ENCODE results near the gene FAM114A1.

Gene FAM114A1

GRCh38 chr4:38948551-38948950 is 80.9 kb downstream of the FAM114A1 start:
- CTCF ChIA-PET = interaction anchor here (0.6 to 1.5 kb wide), 4 partner anchors 9 to 1290 kb away, joined by 3 to 5 read pairs (median 3); no protein-coding TSS in a partner anchor
- Histone ChIP-seq H3K27ac (ENCODE audit: insufficient read depth in 1 of 2, low read depth in 1 of 2, low read length in 2 of 2, poor library complexity in 1 of 2, severe bottlenecking in 2 of 2) (no peak overlapping the region), H3K4me1 (ENCODE audit: control extremely low read depth in 1 of 4, control insufficient read depth in 4 of 4, insufficient read depth in 4 of 4, low read length in 3 of 4) (peaks cover 0 to 15% (median 7%) of the 10 kb centered on the region in 4 experiments), H3K4me3 (ENCODE audit: control insufficient read depth in 1 of 7, extremely low read depth in 1 of 7, insufficient read depth in 4 of 7, low read depth in 2 of 7, low read length in 6 of 7) (no peak overlapping the region), H3K9me3 (ENCODE audit: control extremely low read depth in 1 of 5, control insufficient read depth in 4 of 5, insufficient read depth in 2 of 5, low read depth in 1 of 5, low read length in 4 of 5) (no peaks in the 10 kb centered on the region), H3K36me3 (ENCODE audit: control insufficient read depth in 4 of 4, insufficient read depth in 4 of 4, low read length in 3 of 4) (no peaks in the 10 kb centered on the region), H3K27me3 (replicated peaks in 2 of 5; ENCODE audit: control insufficient read depth in 4 of 5, insufficient read depth in 5 of 5, low read length in 4 of 5) (no peaks in the 10 kb centered on the region)
- peak in 2 of 3 donors; percentile 20 to 22 for DNase-seq
- WGBS (ENCODE audit: insufficient coverage) = 100% methylated on average over 2 of the region's 2 CpGs
- POLR2A ChIA-PET = interaction anchor here (0.7 kb wide), 1 partner anchor 28 kb away, joined by 3 read pairs; no protein-coding TSS in a partner anchor

GRCh38 chr4:38949411-38950051 is 81.9 kb downstream of the FAM114A1 start:
- peak in 2 of 3 donors; percentile 55 to 73 for DNase-seq
- Histone ChIP-seq H3K4me3 (ENCODE audit: control insufficient read depth in 1 of 7, extremely low read depth in 1 of 7, insufficient read depth in 4 of 7, low read depth in 2 of 7, low read length in 6 of 7) (no peak overlapping the region), H3K9me3 (ENCODE audit: control extremely low read depth in 1 of 5, control insufficient read depth in 4 of 5, insufficient read depth in 2 of 5, low read depth in 1 of 5, low read length in 4 of 5) (no peaks in the 10 kb centered on the region), H3K27me3 (replicated peaks in 2 of 5; ENCODE audit: control insufficient read depth in 4 of 5, insufficient read depth in 5 of 5, low read length in 4 of 5) (no peaks in the 10 kb centered on the region), H3K36me3 (ENCODE audit: control insufficient read depth in 4 of 4, insufficient read depth in 4 of 4, low read length in 3 of 4) (no peaks in the 10 kb centered on the region), H3K27ac (ENCODE audit: insufficient read depth in 1 of 2, low read depth in 1 of 2, low read length in 2 of 2, poor library complexity in 1 of 2, severe bottlenecking in 2 of 2) (no peak overlapping the region), H3K4me1 (ENCODE audit: control extremely low read depth in 1 of 4, control insufficient read depth in 4 of 4, insufficient read depth in 4 of 4, low read length in 3 of 4) (peaks cover 0 to 15% (median 7%) of the 10 kb centered on the region in 4 experiments)
- WGBS (ENCODE audit: insufficient coverage) = 3% methylated on average over 3 of the region's 5 CpGs
- ChIA-PET POLR2A (no interaction called here), CTCF (interaction anchor here (0.6 to 1.5 kb wide), 6 partner anchors 8 to 291 kb away, joined by 3 to 5 read pairs (median 4); no protein-coding TSS in a partner anchor)

GRCh38 chr4:38950159-38950558 is 82.6 kb downstream of the FAM114A1 start:
- Histone ChIP-seq H3K4me1 (ENCODE audit: control extremely low read depth in 1 of 4, control insufficient read depth in 4 of 4, insufficient read depth in 4 of 4, low read length in 3 of 4) (peaks cover 0 to 15% (median 7%) of the 10 kb centered on the region in 4 experiments), H3K4me3 (ENCODE audit: control insufficient read depth in 1 of 7, extremely low read depth in 1 of 7, insufficient read depth in 4 of 7, low read depth in 2 of 7, low read length in 6 of 7) (no peak overlapping the region), H3K27ac (ENCODE audit: insufficient read depth in 1 of 2, low read depth in 1 of 2, low read length in 2 of 2, poor library complexity in 1 of 2, severe bottlenecking in 2 of 2) (no peak overlapping the region), H3K27me3 (replicated peaks in 2 of 5; ENCODE audit: control insufficient read depth in 4 of 5, insufficient read depth in 5 of 5, low read length in 4 of 5) (no peaks in the 10 kb centered on the region), H3K36me3 (ENCODE audit: control insufficient read depth in 4 of 4, insufficient read depth in 4 of 4, low read length in 3 of 4) (no peaks in the 10 kb centered on the region), H3K9me3 (ENCODE audit: control extremely low read depth in 1 of 5, control insufficient read depth in 4 of 5, insufficient read depth in 2 of 5, low read depth in 1 of 5, low read length in 4 of 5) (no peaks in the 10 kb centered on the region)
- no peak for DNase-seq
- ChIA-PET POLR2A (interaction anchor here (0.6 kb wide), 1 partner anchor 136 kb away, joined by 3 read pairs; no protein-coding TSS in a partner anchor), CTCF (interaction anchor here (1.0 to 1.1 kb wide), 2 partner anchors 9 to 24 kb away, joined by 3 to 4 read pairs; no protein-coding TSS in a partner anchor)
- 100% methylated on average over 2 of the region's 2 CpGs for WGBS (ENCODE audit: insufficient coverage)

- Histone ChIP-seq H3K36me3 (ENCODE audit: control insufficient read depth in 4 of 4, insufficient read depth in 4 of 4, low read length in 3 of 4) (no peaks in the 10 kb centered on the region), H3K27ac (ENCODE audit: insufficient read depth in 1 of 2, low read depth in 1 of 2, low read length in 2 of 2, poor library complexity in 1 of 2, severe bottlenecking in 2 of 2) (no peak overlapping the region), H3K27me3 (replicated peaks in 2 of 5; ENCODE audit: control insufficient read depth in 4 of 5, insufficient read depth in 5 of 5, low read length in 4 of 5) (no peaks in the 10 kb centered on the region), H3K4me1 (ENCODE audit: control extremely low read depth in 1 of 4, control insufficient read depth in 4 of 4, insufficient read depth in 4 of 4, low read length in 3 of 4) (peaks cover 0 to 15% (median 7%) of the 10 kb centered on the region in 4 experiments), H3K9me3 (ENCODE audit: control extremely low read depth in 1 of 5, control insufficient read depth in 4 of 5, insufficient read depth in 2 of 5, low read depth in 1 of 5, low read length in 4 of 5) (no peaks in the 10 kb centered on the region), H3K4me3 (ENCODE audit: control insufficient read depth in 1 of 7, extremely low read depth in 1 of 7, insufficient read depth in 4 of 7, low read depth in 2 of 7, low read length in 6 of 7) (no peak overlapping the region)
- WGBS (ENCODE audit: insufficient coverage) = 100% methylated on average over 3 of the region's 6 CpGs
- ChIA-PET CTCF (interaction anchor here (0.5 to 1.6 kb wide), 3 partner anchors 9 to 156 kb away, joined by 3 to 4 read pairs (median 3); no protein-coding TSS in a partner anchor), POLR2A (interaction anchor here (0.6 kb wide), 2 partner anchors 112 to 135 kb away, joined by 3 read pairs; no protein-coding TSS in a partner anchor)
- DNase-seq = no peak
These were observed 83.1 kb downstream of the FAM114A1 start for GRCh38 chr4:38950734-38951133.

- Histone ChIP-seq H3K4me3 (ENCODE audit: control insufficient read depth in 1 of 7, extremely low read depth in 1 of 7, insufficient read depth in 4 of 7, low read depth in 2 of 7, low read length in 6 of 7) (no peak overlapping the region), H3K27ac (ENCODE audit: insufficient read depth in 1 of 2, low read depth in 1 of 2, low read length in 2 of 2, poor library complexity in 1 of 2, severe bottlenecking in 2 of 2) (no peak overlapping the region), H3K4me1 (ENCODE audit: control extremely low read depth in 1 of 4, control insufficient read depth in 4 of 4, insufficient read depth in 4 of 4, low read length in 3 of 4) (peaks cover 0 to 15% (median 8%) of the 10 kb centered on the region in 4 experiments), H3K9me3 (ENCODE audit: control extremely low read depth in 1 of 5, control insufficient read depth in 4 of 5, insufficient read depth in 2 of 5, low read depth in 1 of 5, low read length in 4 of 5) (no peaks in the 10 kb centered on the region), H3K36me3 (ENCODE audit: control insufficient read depth in 4 of 4, insufficient read depth in 4 of 4, low read length in 3 of 4) (no peaks in the 10 kb centered on the region), H3K27me3 (replicated peaks in 2 of 5; ENCODE audit: control insufficient read depth in 4 of 5, insufficient read depth in 5 of 5, low read length in 4 of 5) (no peaks in the 10 kb centered on the region)
- ChIA-PET CTCF (interaction anchor here (0.5 to 1.6 kb wide), 2 partner anchors 53 to 155 kb away, joined by 3 read pairs; no protein-coding TSS in a partner anchor), POLR2A (no interaction called here)
- WGBS (ENCODE audit: insufficient coverage) = no CpG with 5 or more reads among the region's 2 CpGs
- DNase-seq = no peak
These were observed 84.0 kb downstream of the FAM114A1 start for GRCh38 chr4:38951598-38951997.

GRCh38 chr4:38952017-38952416 is 84.4 kb downstream of the FAM114A1 start:
- Histone ChIP-seq H3K27me3 (replicated peaks in 2 of 5; ENCODE audit: control insufficient read depth in 4 of 5, insufficient read depth in 5 of 5, low read length in 4 of 5) (no peaks in the 10 kb centered on the region), H3K4me1 (ENCODE audit: control extremely low read depth in 1 of 4, control insufficient read depth in 4 of 4, insufficient read depth in 4 of 4, low read length in 3 of 4) (peaks cover 0 to 14% (median 8%) of the 10 kb centered on the region in 4 experiments), H3K27ac (ENCODE audit: insufficient read depth in 1 of 2, low read depth in 1 of 2, low read length in 2 of 2, poor library complexity in 1 of 2, severe bottlenecking in 2 of 2) (no peak overlapping the region), H3K36me3 (ENCODE audit: control insufficient read depth in 4 of 4, insufficient read depth in 4 of 4, low read length in 3 of 4) (no peaks in the 10 kb centered on the region), H3K4me3 (ENCODE audit: control insufficient read depth in 1 of 7, extremely low read depth in 1 of 7, insufficient read depth in 4 of 7, low read depth in 2 of 7, low read length in 6 of 7) (no peak overlapping the region), H3K9me3 (ENCODE audit: control extremely low read depth in 1 of 5, control insufficient read depth in 4 of 5, insufficient read depth in 2 of 5, low read depth in 1 of 5, low read length in 4 of 5) (no peaks in the 10 kb centered on the region)
- ChIA-PET POLR2A (no interaction called here), CTCF (interaction anchor here (1.6 kb wide), 1 partner anchor 53 kb away, joined by 3 read pairs; no protein-coding TSS in a partner anchor)
- WGBS (ENCODE audit: insufficient coverage) = 40% methylated on average over 1 of the region's 1 CpG
- DNase-seq = no peak

GRCh38 chr4:38954727-38955126 is 87.1 kb downstream of the FAM114A1 start:
- Histone ChIP-seq H3K27me3 (replicated peaks in 2 of 5; ENCODE audit: control insufficient read depth in 4 of 5, insufficient read depth in 5 of 5, low read length in 4 of 5) (no peaks in the 10 kb centered on the region), H3K4me1 (ENCODE audit: control extremely low read depth in 1 of 4, control insufficient read depth in 4 of 4, insufficient read depth in 4 of 4, low read length in 3 of 4) (peaks cover 14 to 20% (median 18%) of the 10 kb centered on the region in 4 experiments), H3K27ac (ENCODE audit: insufficient read depth in 1 of 2, low read depth in 1 of 2, low read length in 2 of 2, poor library complexity in 1 of 2, severe bottlenecking in 2 of 2) (no peak overlapping the region), H3K36me3 (ENCODE audit: control insufficient read depth in 4 of 4, insufficient read depth in 4 of 4, low read length in 3 of 4) (no peaks in the 10 kb centered on the region), H3K4me3 (ENCODE audit: control insufficient read depth in 1 of 7, extremely low read depth in 1 of 7, insufficient read depth in 4 of 7, low read depth in 2 of 7, low read length in 6 of 7) (no peak overlapping the region), H3K9me3 (ENCODE audit: control extremely low read depth in 1 of 5, control insufficient read depth in 4 of 5, insufficient read depth in 2 of 5, low read depth in 1 of 5, low read length in 4 of 5) (no peaks in the 10 kb centered on the region)
- DNase-seq = no peak
- ChIA-PET POLR2A (no interaction called here), CTCF (interaction anchor here (0.6 to 1.9 kb wide), 3 partner anchors 12 to 48 kb away, joined by 3 to 5 read pairs (median 3); no protein-coding TSS in a partner anchor)

Measured in common myeloid progenitor, CD34-positive (primary cell).